Bronchial epithelial cell (primary cell): Measurements from ENCODE around the gene ANKRD44. TPM values are rescaled to one million over a fixed set of nuclear protein-coding genes. Genes with fewer than 3 reads are reported as not detected.

Experiments used
- DNase-seq: peaks from one replicate; pipeline ENCODE4 v3.0.0-alpha.2; 2010; ENCODE audit warnings: low read depth
- FAIRE-seq: peaks from 2 replicates; lab custom pipeline; 2011; peaks lifted over from hg19 to GRCh38; lab: Jason Lieb, UNC
- H3K27me3 ChIP-seq: 2 replicates; pipeline ENCODE4 v1.5.1; 2011; ENCODE audit warnings: low read length; ENCODE audit not compliant: control insufficient read depth, insufficient read depth
- H3K36me3 ChIP-seq: 2 replicates; pipeline ENCODE4 v1.5.1; 2011; ENCODE audit warnings: low read length; ENCODE audit not compliant: control insufficient read depth, insufficient read depth
- H3K4me3 ChIP-seq: 2 replicates; pipeline ENCODE4 v1.5.1; 2011; ENCODE audit warnings: mild to moderate bottlenecking, low read depth, low read length, control low read depth
- total RNA-seq: library from RNA; depleted of rRNA; stranded (reverse); fragments of >200 nt; gene quantifications from 2 replicates; pipeline ENCODE4 v1.2.1, GENCODE V29; 2014
- TF ChIP-seq, protein P1 (sequence below): IDR thresholded peaks from 2 replicates; pipeline ENCODE4 v1.5.1; 2011; ENCODE audit warnings: mild to moderate bottlenecking, moderate library complexity, low read length, control low read depth, inconsistent platforms; ENCODE audit not compliant: insufficient read depth, severe bottlenecking

The ANKRD44 gene
- total RNA-seq, 1 donor from 2014 or later = 0.26 TPM

DNA sequence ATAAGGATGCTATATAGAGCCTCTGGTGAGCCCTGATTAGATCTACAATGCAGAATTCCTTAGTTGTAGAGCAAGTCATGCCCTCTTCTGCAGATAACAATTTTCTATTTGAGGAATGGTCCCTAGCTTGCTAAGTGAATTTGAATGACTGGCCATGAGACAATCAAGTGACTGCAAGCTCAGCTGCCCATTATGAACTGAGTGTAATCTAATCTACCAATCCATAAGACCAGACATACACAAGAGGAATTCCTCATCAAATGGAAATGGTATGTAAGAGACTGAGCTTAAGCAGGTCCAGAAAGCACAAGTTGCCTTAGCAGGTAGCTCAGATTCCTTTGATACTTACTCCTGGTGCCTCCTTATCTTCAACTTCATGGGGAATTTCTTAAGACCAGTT lies 4.8 kb upstream of the ANKRD44 start:
- FAIRE-seq (no peak), DNase-seq (no peak)
- no peak overlapping the region for H3K4me3 ChIP-seq
- no peaks in the 10 kb centered on the region for H3K36me3 ChIP-seq
- TF ChIP-seq, protein P1, sequence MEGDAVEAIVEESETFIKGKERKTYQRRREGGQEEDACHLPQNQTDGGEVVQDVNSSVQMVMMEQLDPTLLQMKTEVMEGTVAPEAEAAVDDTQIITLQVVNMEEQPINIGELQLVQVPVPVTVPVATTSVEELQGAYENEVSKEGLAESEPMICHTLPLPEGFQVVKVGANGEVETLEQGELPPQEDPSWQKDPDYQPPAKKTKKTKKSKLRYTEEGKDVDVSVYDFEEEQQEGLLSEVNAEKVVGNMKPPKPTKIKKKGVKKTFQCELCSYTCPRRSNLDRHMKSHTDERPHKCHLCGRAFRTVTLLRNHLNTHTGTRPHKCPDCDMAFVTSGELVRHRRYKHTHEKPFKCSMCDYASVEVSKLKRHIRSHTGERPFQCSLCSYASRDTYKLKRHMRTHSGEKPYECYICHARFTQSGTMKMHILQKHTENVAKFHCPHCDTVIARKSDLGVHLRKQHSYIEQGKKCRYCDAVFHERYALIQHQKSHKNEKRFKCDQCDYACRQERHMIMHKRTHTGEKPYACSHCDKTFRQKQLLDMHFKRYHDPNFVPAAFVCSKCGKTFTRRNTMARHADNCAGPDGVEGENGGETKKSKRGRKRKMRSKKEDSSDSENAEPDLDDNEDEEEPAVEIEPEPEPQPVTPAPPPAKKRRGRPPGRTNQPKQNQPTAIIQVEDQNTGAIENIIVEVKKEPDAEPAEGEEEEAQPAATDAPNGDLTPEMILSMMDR = no peak
- H3K27me3 ChIP-seq = peaks cover 2% of the 10 kb centered on the region

DNA sequence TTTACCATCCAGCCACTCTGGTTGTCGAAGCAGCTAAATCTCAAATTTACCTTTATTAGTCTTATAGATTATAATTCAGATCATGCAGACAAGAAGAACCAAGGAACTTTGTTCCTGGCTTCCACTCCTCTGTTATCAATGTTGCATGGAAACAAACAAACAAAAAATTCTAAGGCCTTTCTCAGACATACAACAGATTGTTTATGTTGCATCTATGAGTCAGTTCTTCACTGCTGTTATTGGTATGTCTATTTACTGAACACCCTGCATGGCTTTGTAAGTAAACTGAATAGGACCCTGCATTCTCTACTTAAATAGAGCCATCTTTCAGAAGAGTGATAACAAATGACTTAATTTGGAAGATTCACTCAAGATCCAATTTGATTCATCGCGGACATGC lies 1.6 kb upstream of the ANKRD44 start:
- TF ChIP-seq, protein P1 = no peak
- Histone ChIP-seq H3K27me3 (peaks cover 2% of the 10 kb centered on the region), H3K36me3 (no peaks in the 10 kb centered on the region), H3K4me3 (no peak overlapping the region)
- no peak for DNase-seq
- no peak for FAIRE-seq

DNA sequence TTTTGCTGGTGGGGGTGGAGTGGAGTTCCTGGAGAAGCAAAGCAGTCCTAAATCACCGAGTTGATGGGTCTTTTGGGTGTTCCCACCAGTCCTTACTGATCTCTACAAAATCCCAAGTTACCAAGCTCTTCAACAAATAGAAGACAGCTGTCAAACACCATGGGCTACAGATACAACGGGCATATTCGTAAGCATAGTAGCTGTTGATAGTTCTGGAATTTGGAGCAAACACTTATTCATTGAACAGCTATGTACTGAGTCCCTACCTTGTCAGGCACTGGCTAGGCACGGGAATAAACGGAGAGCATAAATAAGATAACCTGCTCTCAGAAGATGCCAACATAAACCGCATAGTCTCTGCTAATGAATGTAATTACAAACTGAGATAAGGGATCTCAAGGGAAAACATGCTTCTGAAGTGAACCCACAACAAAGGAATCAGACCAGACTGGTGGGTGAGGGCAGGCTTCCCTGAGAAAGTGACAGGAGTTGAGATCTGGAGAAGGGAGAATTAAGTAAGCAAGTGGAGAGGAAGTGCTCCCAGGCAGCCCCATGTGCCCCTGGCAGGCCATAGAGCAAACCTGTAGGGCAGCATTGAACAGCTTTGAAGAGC lies 947 bp upstream of the ANKRD44 start:
- H3K36me3 ChIP-seq = no peaks in the 10 kb centered on the region
- FAIRE-seq = no peak
- peak; percentile 50 for DNase-seq
- H3K27me3 ChIP-seq = peaks cover 2% of the 10 kb centered on the region
- H3K4me3 ChIP-seq = no peak overlapping the region
- TF ChIP-seq, protein P1 = no peak

DNA sequence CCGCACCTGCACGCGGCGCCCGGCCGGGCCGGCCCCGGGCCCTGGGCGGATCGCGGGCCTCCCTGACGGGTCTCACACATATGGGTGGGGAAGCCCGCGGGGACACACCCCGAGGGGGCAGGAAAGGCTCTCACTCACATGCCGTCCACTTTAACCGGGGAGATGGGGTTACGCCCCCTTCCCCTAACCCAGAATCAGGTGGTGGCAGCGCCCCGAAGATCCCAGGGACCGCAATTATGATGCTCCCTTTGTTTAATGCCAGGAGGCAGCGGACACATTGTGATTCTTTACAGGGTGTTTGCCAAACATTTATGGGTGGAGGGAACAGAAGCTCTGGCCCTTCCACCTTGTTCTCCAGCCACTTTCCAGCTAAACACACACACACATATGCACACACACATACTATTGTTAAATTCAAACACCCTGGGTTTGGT lies 424 bp upstream of the ANKRD44 start:
- DNase-seq = no peak
- TF ChIP-seq, protein P1 = no peak
- H3K27me3 ChIP-seq = peaks cover 2% of the 10 kb centered on the region
- no peak for FAIRE-seq
- peak overlapping the region; percentile 55 for H3K4me3 ChIP-seq
- H3K36me3 ChIP-seq = no peaks in the 10 kb centered on the region

DNA sequence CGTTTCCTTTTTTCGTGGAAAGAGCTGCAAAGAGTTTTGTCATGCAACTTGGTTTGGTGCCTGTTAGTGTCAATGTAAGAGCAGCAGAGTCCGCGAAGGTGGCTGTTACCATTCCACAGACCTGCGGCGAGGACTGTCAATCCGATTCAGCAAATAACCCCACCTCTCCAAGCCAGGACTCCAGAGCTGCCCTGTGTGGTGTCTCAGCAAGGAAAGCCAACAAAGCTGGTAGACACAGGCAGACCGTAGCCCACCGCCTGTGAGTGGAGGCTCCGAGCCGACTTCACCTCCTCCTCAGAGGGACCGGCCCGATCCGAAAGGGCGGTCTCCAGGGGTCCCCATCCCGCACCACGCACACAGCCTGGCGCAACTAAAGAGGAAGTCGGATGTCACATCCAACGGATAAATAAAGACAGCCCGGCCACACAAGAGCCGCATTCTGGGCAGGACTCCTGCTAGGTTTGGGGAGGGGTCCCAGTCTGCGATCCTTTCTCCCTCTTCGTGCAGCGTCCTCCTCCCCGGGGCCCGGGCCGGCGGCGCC lies 819 bp downstream of the ANKRD44 start:
- DNase-seq (no peak), FAIRE-seq (no peak)
- Histone ChIP-seq H3K4me3 (peak overlapping the region; percentile 55), H3K36me3 (no peaks in the 10 kb centered on the region), H3K27me3 (no peaks in the 10 kb centered on the region)
- TF ChIP-seq, protein P1 = no peak
